GM21526 (cell line): ENCODE measurements around the gene HS3ST3B1.

ENCODE experiments used
- ATAC-seq: cut with Tn5 transposase; IDR thresholded peaks from one replicate; pipeline ENCODE4 v1.9.1; 2021; ENCODE audit warnings: moderate library complexity; ENCODE audit not compliant: unreplicated experiment, low FRiP score

The HS3ST3B1 gene

GRCh38 chr17:14300575-14301278 lies at the start of gene HS3ST3B1:
HS3ST3B1 (plus strand) TSS chr17:14301081; CDS start chr17:14301519, 438 bp downstream.
- ATAC-seq, result peak; percentile 92

- ATAC-seq, result no peak
Observed at GRCh38 chr17:14261406-14261805, 39.5 kb upstream of the HS3ST3B1 start.

GRCh38 chr17:14268264-14268663 lies 32.6 kb upstream of the HS3ST3B1 start:
- ATAC-seq, result no peak

- no peak for ATAC-seq
Observed at GRCh38 chr17:14269473-14269872, 31.4 kb upstream of the HS3ST3B1 start.

- no peak for ATAC-seq
Observed at GRCh38 chr17:14270508-14270907, 30.4 kb upstream of the HS3ST3B1 start.

GRCh38 chr17:14276535-14277250 lies 24.2 kb upstream of the HS3ST3B1 start:
- no peak for ATAC-seq

- no peak for ATAC-seq
Observed at GRCh38 chr17:14281530-14281929, 19.4 kb upstream of the HS3ST3B1 start.

GRCh38 chr17:14282726-14283125 lies 18.2 kb upstream of the HS3ST3B1 start:
- no peak for ATAC-seq

- ATAC-seq, result no peak
Observed at GRCh38 chr17:14289162-14289561, 11.7 kb upstream of the HS3ST3B1 start.

- ATAC-seq, result no peak
Observed at GRCh38 chr17:14294876-14295275, 6.0 kb upstream of the HS3ST3B1 start.

GRCh38 chr17:14295676-14296075 lies 5.2 kb upstream of the HS3ST3B1 start:
- no peak for ATAC-seq

- no peak for ATAC-seq
Observed at GRCh38 chr17:14296166-14296910, 4.5 kb upstream of the HS3ST3B1 start.

- ATAC-seq, result no peak
Observed at GRCh38 chr17:14297161-14297851, 3.6 kb upstream of the HS3ST3B1 start.

GRCh38 chr17:14298221-14298946 lies 2.5 kb upstream of the HS3ST3B1 start:
- ATAC-seq, result no peak

GRCh38 chr17:14298947-14299279 lies 2.0 kb upstream of the HS3ST3B1 start:
- no peak for ATAC-seq

- ATAC-seq, result no peak
Observed at GRCh38 chr17:14299280-14300141, 1.4 kb upstream of the HS3ST3B1 start.

- ATAC-seq, result peak; percentile 8
Observed at GRCh38 chr17:14301279-14302090, 604 bp downstream of the HS3ST3B1 start.

GRCh38 chr17:14302091-14302430 lies 1.2 kb downstream of the HS3ST3B1 start:
- ATAC-seq, result no peak
